Stimulated activated CD4-positive, alpha-beta T cell treated with anti-CD3 and anti-CD28 coated beads, Interleukin-2, amount 100 ng/mL, for 4 hours (primary cell): ENCODE data around the gene GNPTAB.

ENCODE experiments used
- DNase-seq: peaks from one replicate; pipeline ENCODE4 v3.0.0-alpha.2; 2020; ENCODE audit warnings: low read depth

Gene GNPTAB

DNA sequence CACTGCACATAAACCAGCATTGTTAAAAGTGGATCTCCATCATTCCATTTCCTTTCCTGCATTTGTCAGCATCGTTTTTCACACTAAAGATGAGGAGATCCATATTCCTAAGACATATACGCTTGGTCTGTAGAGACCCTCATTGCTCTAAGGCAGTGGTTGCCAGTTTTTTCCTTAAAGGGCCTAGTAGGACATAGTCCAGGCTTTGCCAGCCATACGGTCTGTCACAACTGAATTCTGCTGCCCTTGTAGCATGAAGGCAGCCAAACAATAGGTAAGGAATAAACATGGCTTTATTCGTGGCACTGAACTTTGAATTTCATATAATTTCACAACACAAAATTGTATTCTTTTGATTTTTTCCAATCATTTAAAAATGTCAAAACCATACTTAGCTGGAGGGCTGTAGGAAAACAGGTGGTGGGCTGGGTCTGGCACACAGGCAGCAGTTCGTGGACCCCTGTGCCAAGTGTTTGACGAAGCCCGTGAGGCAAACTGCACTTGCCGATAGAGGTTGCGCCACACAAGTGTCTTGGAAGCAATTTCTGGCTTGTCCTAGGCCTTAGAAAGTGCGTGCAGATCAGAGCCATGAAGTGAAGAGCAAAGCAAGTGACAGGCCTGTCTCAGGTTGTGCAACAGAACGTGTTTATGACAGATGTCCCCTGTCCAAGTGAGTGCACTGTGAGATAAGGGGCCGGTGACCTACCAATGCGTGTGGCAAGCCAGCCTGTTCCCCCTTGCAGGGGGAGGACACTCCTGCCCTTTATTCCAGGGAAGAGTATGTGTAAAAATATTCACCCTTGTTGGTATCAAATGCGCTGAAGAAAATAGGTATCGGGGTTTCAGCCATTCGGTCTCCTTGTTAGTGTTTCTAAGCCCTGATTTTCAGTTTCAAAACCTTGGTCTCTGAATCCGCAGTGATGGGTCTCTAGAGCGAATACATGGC, 134.2 kb downstream of the GNPTAB start:
- DNase-seq = no peak

DNA sequence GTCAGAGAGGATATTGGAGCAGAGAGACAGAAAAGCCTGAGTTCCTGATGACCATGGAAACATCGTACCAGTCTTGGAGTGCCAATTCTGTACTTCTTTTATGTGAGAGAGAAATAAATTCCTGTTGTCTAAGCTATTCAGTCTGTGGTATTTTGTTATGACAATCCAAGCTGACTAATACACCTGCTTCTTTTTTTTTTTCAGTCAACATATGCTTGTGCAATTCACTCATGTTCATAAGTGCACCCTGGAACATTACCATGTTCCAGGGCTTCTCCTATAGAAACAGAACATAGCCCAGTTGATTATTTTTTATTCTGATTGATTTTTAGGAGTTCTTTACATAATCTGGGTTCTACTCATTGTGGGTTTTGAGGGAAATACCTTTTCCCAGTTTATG, 135.1 kb downstream of the GNPTAB start:
- no peak for DNase-seq
